ENCODE results near the gene RPS13. TPM values are rescaled to one million over a fixed set of nuclear protein-coding genes. Genes with fewer than 3 reads are reported as not detected.

Gene RPS13
- total and polyA plus RNA-seq, 7 experiments from 2014 or later, result 1,062 to 3,246 (median 2,294) TPM

Other genes with a start within 250 kb of the RPS13 start
- 1 to 10 TPM; 2.0 to 4.8 (median 3.3) TPM for gene PLEKHA7, start 63.3 kb downstream of the RPS13 start, total RNA-seq
- 1 to 10 TPM in 1 of 2 donors, under 1 TPM in 1; 0.84 to 1.1 TPM for gene PLEKHA7, start 63.3 kb downstream of the RPS13 start, polyA plus RNA-seq
- gene PIK3C2A, start 130.3 kb upstream of the RPS13 start, total RNA-seq, result 10 to 100 TPM; 25.4 to 56.4 (median 42.0) TPM
- gene PIK3C2A, start 130.3 kb upstream of the RPS13 start, polyA plus RNA-seq, result 1 to 10 TPM; 5.0 to 8.2 TPM
- gene NUCB2, start 199.1 kb upstream of the RPS13 start, total RNA-seq, result 100 to 1,000 TPM in 4 of 5 experiments, 10 to 100 TPM in 1; 72.0 to 171 (median 145) TPM
- 100 to 1,000 TPM; 280 to 359 TPM for gene NUCB2, start 199.1 kb upstream of the RPS13 start, polyA plus RNA-seq